Measurements from ENCODE around the gene ZNF892. TPM values are rescaled to one million over a fixed set of nuclear protein-coding genes. Genes with fewer than 3 reads are reported as not detected.
"Not testable (repeated sequence)": the region's sequence is repeated elsewhere in the genome, so short reads cannot be mapped to it uniquely, and the experiment has no call there.

ZNF892 gene
- total RNA-seq, 1 donor from 2014 or later = 7.1 TPM

DNA sequence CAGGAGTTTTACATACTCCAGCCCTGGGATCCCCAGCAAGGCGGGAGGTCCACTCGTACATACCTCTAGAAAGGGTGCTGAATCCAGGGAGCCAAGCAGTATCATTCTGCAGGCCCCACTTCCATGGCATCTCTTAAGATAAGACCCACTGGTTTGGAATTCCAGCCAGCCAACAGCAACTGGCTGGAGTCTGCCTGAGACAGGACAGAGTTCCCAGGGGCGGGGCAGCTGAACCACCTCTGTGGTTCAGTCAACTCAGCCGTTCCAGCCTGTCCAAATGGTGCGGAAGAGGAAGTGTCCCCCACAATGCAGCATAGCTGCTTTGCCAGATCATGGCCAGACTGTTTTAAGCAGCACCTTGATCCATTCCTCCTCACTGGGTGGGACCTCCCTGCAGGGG, 33.2 kb downstream of the ZNF892 start:
- DNase-seq (ENCODE audit: low read depth) = no peak
- no peak overlapping the region for H3K4me3 ChIP-seq (ENCODE audit: low read depth, low read length)
- TF ChIP-seq, protein P1, sequence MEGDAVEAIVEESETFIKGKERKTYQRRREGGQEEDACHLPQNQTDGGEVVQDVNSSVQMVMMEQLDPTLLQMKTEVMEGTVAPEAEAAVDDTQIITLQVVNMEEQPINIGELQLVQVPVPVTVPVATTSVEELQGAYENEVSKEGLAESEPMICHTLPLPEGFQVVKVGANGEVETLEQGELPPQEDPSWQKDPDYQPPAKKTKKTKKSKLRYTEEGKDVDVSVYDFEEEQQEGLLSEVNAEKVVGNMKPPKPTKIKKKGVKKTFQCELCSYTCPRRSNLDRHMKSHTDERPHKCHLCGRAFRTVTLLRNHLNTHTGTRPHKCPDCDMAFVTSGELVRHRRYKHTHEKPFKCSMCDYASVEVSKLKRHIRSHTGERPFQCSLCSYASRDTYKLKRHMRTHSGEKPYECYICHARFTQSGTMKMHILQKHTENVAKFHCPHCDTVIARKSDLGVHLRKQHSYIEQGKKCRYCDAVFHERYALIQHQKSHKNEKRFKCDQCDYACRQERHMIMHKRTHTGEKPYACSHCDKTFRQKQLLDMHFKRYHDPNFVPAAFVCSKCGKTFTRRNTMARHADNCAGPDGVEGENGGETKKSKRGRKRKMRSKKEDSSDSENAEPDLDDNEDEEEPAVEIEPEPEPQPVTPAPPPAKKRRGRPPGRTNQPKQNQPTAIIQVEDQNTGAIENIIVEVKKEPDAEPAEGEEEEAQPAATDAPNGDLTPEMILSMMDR (conservative IDR thresholded peaks at IDR 0.05; ENCODE audit: low read depth, low read length) = no peak

DNA sequence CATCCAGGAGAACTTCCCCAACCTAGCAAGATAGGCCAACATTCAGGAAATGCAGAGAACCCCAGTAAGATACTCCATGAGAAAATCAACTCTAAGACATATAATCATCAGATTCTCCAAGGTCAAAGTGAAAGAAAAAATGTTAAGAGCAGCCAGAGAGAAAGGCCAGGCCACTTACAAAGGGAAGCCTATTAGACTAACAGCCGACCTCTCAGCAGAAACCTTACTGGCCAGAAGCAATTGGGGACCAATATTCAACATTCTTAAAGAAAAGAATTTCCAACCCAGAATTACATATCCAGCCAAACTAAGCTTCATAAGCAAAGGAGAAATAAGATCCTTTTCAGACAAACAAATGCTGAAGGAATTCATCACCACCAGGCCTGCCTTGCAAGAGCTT, 34.8 kb downstream of the ZNF892 start:
- H3K4me3 ChIP-seq (ENCODE audit: low read depth, low read length); DNase-seq (ENCODE audit: low read depth): not testable (repeated sequence)

Other genes with a start within 250 kb of the ZNF892 start
- 28.5 and 63.8 TPM in 2 replicates for gene MAL, start 181.8 kb upstream of the ZNF892 start, total RNA-seq
- 66.1 and 67.7 TPM in 2 replicates for gene MRPS5, start 85.7 kb upstream of the ZNF892 start, total RNA-seq
- 4.1 and 5.2 TPM in 2 replicates for gene ZNF514, start 47.7 kb upstream of the ZNF892 start, total RNA-seq
- 2.0 and 3.7 TPM in 2 replicates for gene ZNF2, start 41.7 kb upstream of the ZNF892 start, total RNA-seq
- gene PROM2, start 66.9 kb downstream of the ZNF892 start, total RNA-seq = 5.1 and 7.5 TPM in 2 replicates
- gene KCNIP3, start 89.8 kb downstream of the ZNF892 start, total RNA-seq = 3.9 and 10.4 TPM in 2 replicates
- 31.4 and 32.5 TPM in 2 replicates for gene FAHD2A, start 195.2 kb downstream of the ZNF892 start, total RNA-seq